KMS-11 (cell line): ENCODE data around the gene CTNNA3.

ENCODE experiments used
- H2AFZ ChIP-seq: fragments of 200-600 bp; sonication (generic); 2 replicates; pipeline ENCODE4 v1.6.1; 2016; ENCODE audit warnings: antibody characterized with exemption, mixed run types, low read depth
- H3K27ac ChIP-seq: fragments of 200-600 bp; sonication (generic); 2 replicates; pipeline ENCODE4 v1.6.1; 2016; ENCODE audit warnings: mild to moderate bottlenecking, mixed run types
- H3K27me3 ChIP-seq: fragments of 200-600 bp; sonication (generic); 2 replicates; pipeline ENCODE4 v1.6.1; 2017; ENCODE audit warnings: mild to moderate bottlenecking, low read depth, mixed run types, moderate library complexity; ENCODE audit not compliant: insufficient read depth
- H3K36me3 ChIP-seq: fragments of 200-600 bp; sonication (generic); 2 replicates; pipeline ENCODE4 v1.6.1; 2017; ENCODE audit warnings: mild to moderate bottlenecking, mixed run types; ENCODE audit not compliant: insufficient read depth
- H3K4me1 ChIP-seq: fragments of 200-600 bp; sonication (generic); 2 replicates; pipeline ENCODE4 v1.6.1; 2016; ENCODE audit warnings: mild to moderate bottlenecking, low read depth, mixed run types; ENCODE audit not compliant: poor library complexity, severe bottlenecking
- H3K4me2 ChIP-seq: fragments of 200-600 bp; sonication (generic); 2 replicates; pipeline ENCODE4 v1.7.0; 2016; ENCODE audit warnings: mild to moderate bottlenecking, mixed run types
- H3K4me3 ChIP-seq: fragments of 200-600 bp; sonication (generic); IDR thresholded peaks from 2 replicates; pipeline ENCODE4 v1.6.1; 2017; ENCODE audit warnings: low read depth, low read length, mixed read lengths; ENCODE audit not compliant: insufficient read depth
- H3K79me2 ChIP-seq: fragments of 200-600 bp; sonication (generic); 2 replicates; pipeline ENCODE4 v1.6.1; 2016; ENCODE audit warnings: low read depth, mixed run types; ENCODE audit not compliant: insufficient read depth
- H3K9ac ChIP-seq: fragments of 200-600 bp; sonication (generic); 2 replicates; pipeline ENCODE4 v1.6.1; 2016; ENCODE audit warnings: mild to moderate bottlenecking, mixed run types
- H4K20me1 ChIP-seq: fragments of 200-600 bp; sonication (generic); 2 replicates; pipeline ENCODE4 v1.6.1; 2016; ENCODE audit warnings: mild to moderate bottlenecking, mixed run types; ENCODE audit not compliant: insufficient read depth
- CTCF ChIP-seq: fragments of 200-600 bp; sonication (generic); conservative IDR thresholded peaks from 2 replicates; pipeline ENCODE4 v1.6.1; 2017; ENCODE audit warnings: low read depth, mild to moderate bottlenecking, antibody characterized with exemption, low read length, moderate library complexity, mixed read lengths

CTNNA3 gene

GRCh38 chr10:67518043-67518442 lies 178.0 kb downstream of the CTNNA3 start:
- Histone ChIP-seq H4K20me1 (no peaks in the 10 kb centered on the region), H3K36me3 (no peaks in the 10 kb centered on the region), H3K9ac (no peak overlapping the region), H2AFZ (no peak overlapping the region), H3K4me3 (no peak overlapping the region), H3K4me2 (no peak overlapping the region), H3K79me2 (no peaks in the 10 kb centered on the region), H3K27me3 (no peaks in the 10 kb centered on the region), H3K27ac (no peak overlapping the region), H3K4me1 (no peaks in the 10 kb centered on the region)
- no peak for TF ChIP-seq CTCF

DNA sequence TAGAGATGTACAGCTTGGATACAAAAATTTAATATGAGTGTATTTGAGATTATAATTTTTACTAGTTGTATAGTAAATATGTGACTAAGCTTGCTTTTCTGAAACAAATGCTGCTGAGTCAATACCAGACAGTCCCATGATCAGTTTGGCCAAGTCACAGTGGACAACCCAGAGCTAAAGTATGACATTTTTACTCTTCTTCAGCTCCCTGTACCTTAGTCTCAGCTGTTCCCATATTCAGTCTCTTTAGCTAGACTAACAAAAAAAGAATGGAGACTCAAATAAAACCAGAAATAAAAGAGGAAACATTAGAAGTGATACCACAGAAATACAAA lies 189.3 kb downstream of the CTNNA3 start:
- no peaks in the 10 kb centered on the region for H3K4me1 ChIP-seq
- no peaks in the 10 kb centered on the region for H3K27me3 ChIP-seq
- H3K4me2 ChIP-seq = no peak overlapping the region
- no peaks in the 10 kb centered on the region for H3K79me2 ChIP-seq
- H2AFZ ChIP-seq = no peak overlapping the region
- H3K27ac ChIP-seq = no peak overlapping the region
- no peaks in the 10 kb centered on the region for H3K36me3 ChIP-seq
- H3K9ac ChIP-seq = no peak overlapping the region
- H4K20me1 ChIP-seq = no peaks in the 10 kb centered on the region
- H3K4me3 ChIP-seq = no peak overlapping the region
- TF ChIP-seq CTCF = no peak

- Histone ChIP-seq H3K4me1 (no peaks in the 10 kb centered on the region), H3K79me2 (no peaks in the 10 kb centered on the region), H3K36me3 (no peaks in the 10 kb centered on the region), H3K9ac (no peak overlapping the region), H3K4me2 (no peak overlapping the region), H3K27ac (no peak overlapping the region), H2AFZ (no peak overlapping the region), H3K4me3 (no peak overlapping the region), H4K20me1 (no peaks in the 10 kb centered on the region), H3K27me3 (no peaks in the 10 kb centered on the region)
- no peak for TF ChIP-seq CTCF
These were observed 189.8 kb downstream of the CTNNA3 start for GRCh38 chr10:67506083-67506756.

- no peak overlapping the region for H3K27ac ChIP-seq
- H3K4me2 ChIP-seq = no peak overlapping the region
- H3K4me1 ChIP-seq = no peaks in the 10 kb centered on the region
- no peaks in the 10 kb centered on the region for H3K79me2 ChIP-seq
- no peaks in the 10 kb centered on the region for H3K36me3 ChIP-seq
- no peaks in the 10 kb centered on the region for H3K27me3 ChIP-seq
- H2AFZ ChIP-seq = no peak overlapping the region
- H3K4me3 ChIP-seq = no peak overlapping the region
- no peaks in the 10 kb centered on the region for H4K20me1 ChIP-seq
- H3K9ac ChIP-seq = no peak overlapping the region
- no peak for TF ChIP-seq CTCF
These were observed 203.5 kb downstream of the CTNNA3 start for GRCh38 chr10:67492317-67493019.
